WERI-Rb-1 (cell line): Measurements from ENCODE around the gene PROSER3.

Experiments used
- DNase-seq: peaks from one replicate; pipeline ENCODE4 v3.0.0-alpha.2; 2020
- H3K27ac ChIP-seq: fragments of 250-450 bp; sonication (Bioruptor Pico); 2 replicates; pipeline ENCODE4 v1.5.1; 2020; ENCODE audit warnings: mild to moderate bottlenecking, moderate library complexity
- H3K27me3 ChIP-seq: fragments of 250-450 bp; sonication (Bioruptor Pico); 2 replicates; pipeline ENCODE4 v1.5.1; 2021; ENCODE audit warnings: mild to moderate bottlenecking, low read depth, moderate library complexity; ENCODE audit not compliant: insufficient read depth, severe bottlenecking
- H3K36me3 ChIP-seq: fragments of 250-450 bp; sonication (Bioruptor Pico); 2 replicates; pipeline ENCODE4 v1.5.1; 2020; ENCODE audit warnings: mild to moderate bottlenecking, moderate library complexity
- H3K4me3 ChIP-seq: 2 replicates; pipeline ENCODE4 v1.5.1; 2011; ENCODE audit warnings: low read depth, mild to moderate bottlenecking, control low read depth, low read length
- H3K9me3 ChIP-seq: fragments of 250-450 bp; sonication (Bioruptor Pico); 2 replicates; pipeline ENCODE4 v1.5.1; 2021; ENCODE audit warnings: mild to moderate bottlenecking, moderate library complexity; ENCODE audit not compliant: severe bottlenecking
- TF ChIP-seq, protein P1 (sequence below): IDR thresholded peaks from 2 replicates; pipeline ENCODE4 v1.5.1; 2011; ENCODE audit warnings: low read depth, mild to moderate bottlenecking, control low read depth, inconsistent platforms, low read length

The PROSER3 gene

DNA sequence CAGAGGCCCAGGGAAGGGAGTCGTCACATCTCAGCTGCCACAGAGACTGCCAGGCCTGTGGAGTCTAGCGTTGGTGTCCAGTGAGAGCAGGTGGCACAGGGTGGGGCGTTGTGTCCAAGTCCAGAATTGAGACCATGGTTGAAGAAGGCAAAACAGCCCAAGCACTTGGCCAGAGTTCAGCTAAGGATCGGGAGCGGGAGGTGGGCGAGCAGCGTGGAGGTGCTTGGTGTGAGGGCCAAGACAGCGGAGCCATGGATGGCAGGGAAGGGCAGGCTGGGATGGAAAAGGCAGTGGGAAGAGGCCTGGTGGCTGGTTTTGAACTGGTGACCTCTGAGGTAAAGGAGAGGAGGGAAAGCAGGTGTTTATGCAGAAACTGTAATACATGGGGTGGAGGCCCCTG is 23.7 kb upstream of the PROSER3 start:
- no peak overlapping the region for H3K27ac ChIP-seq
- TF ChIP-seq, protein P1, sequence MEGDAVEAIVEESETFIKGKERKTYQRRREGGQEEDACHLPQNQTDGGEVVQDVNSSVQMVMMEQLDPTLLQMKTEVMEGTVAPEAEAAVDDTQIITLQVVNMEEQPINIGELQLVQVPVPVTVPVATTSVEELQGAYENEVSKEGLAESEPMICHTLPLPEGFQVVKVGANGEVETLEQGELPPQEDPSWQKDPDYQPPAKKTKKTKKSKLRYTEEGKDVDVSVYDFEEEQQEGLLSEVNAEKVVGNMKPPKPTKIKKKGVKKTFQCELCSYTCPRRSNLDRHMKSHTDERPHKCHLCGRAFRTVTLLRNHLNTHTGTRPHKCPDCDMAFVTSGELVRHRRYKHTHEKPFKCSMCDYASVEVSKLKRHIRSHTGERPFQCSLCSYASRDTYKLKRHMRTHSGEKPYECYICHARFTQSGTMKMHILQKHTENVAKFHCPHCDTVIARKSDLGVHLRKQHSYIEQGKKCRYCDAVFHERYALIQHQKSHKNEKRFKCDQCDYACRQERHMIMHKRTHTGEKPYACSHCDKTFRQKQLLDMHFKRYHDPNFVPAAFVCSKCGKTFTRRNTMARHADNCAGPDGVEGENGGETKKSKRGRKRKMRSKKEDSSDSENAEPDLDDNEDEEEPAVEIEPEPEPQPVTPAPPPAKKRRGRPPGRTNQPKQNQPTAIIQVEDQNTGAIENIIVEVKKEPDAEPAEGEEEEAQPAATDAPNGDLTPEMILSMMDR, result no peak
- H3K4me3 ChIP-seq, result no peak overlapping the region
- H3K27me3 ChIP-seq, result no peaks in the 10 kb centered on the region
- no peaks in the 10 kb centered on the region for H3K9me3 ChIP-seq
- H3K36me3 ChIP-seq, result peaks cover 89% of the 10 kb centered on the region
- DNase-seq, result no peak

DNA sequence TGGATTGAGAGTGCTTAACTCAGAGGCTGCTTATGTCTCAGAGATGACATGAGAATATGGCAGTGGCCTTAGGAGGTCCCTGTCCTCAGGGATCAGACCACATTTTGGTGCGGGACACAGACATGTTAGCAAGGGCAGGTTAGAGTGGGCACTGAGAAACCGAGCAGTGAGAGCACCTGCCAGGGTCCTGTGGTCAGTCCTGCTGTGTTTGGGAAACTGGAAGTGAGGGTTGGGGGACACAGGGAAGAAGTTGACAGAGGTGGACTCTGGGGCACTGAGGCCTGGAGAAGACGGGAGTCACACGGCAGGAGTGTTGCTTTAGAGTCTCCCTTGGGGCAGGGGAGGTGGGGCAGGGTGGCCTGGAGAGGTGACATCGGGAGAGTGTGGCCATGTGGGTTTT is 23.1 kb upstream of the PROSER3 start:
- Histone ChIP-seq H3K27me3 (no peaks in the 10 kb centered on the region), H3K27ac (peak overlapping the region; percentile 51), H3K4me3 (no peak overlapping the region), H3K9me3 (no peaks in the 10 kb centered on the region), H3K36me3 (peaks cover 85% of the 10 kb centered on the region)
- no peak for DNase-seq
- TF ChIP-seq, protein P1, result no peak

DNA sequence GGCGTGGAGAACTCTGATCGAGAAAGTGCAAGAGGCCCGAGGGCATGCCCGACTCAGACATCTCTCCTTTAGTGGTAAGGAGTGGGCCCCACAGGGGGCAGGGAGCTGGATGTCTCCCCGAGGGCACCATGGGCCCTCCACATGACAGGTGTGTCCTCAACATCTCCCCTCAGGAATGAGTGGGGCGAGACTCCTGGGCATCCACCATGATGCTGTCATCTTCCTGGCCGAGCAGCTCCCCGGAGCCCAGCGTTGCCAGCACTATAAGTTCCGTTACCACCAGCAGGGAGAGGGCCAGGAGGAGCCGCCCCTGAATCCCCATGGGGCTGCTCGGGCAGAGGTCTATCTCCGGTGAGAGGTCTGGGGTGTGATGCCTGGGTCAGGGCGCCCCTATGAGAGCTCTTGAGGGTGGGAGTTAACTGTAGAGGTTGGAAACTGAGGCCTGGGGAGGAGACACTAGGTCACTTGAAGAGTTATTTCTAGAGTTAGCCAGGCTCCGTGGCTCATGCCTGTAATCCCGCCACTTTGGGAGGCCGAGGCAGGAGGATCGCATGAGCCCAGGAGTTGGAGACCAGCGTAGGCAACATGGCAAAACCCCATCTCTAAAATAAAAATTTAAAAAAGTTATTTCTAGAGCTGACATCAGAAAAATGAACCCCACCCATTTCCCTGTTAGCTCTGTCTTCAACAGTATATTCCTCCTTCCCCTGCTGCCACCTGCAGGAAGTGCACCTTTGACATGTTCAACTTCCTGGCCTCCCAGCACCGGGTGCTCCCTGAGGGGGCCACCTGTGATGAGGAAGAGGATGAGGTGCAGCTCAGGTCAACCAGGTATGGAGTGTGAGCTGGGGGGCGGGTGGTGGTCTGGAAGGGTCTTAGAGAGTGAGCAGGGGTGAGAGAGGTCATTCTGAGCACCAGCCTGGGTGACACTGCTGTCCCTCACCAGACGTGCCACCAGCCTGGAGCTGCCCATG is 20.8 kb upstream of the PROSER3 start:
- no peak for DNase-seq
- no peak overlapping the region for H3K4me3 ChIP-seq
- TF ChIP-seq, protein P1, result no peak
- H3K9me3 ChIP-seq, result no peaks in the 10 kb centered on the region
- no peaks in the 10 kb centered on the region for H3K27me3 ChIP-seq
- peaks cover 63% of the 10 kb centered on the region for H3K36me3 ChIP-seq
- H3K27ac ChIP-seq, result no peak overlapping the region

DNA sequence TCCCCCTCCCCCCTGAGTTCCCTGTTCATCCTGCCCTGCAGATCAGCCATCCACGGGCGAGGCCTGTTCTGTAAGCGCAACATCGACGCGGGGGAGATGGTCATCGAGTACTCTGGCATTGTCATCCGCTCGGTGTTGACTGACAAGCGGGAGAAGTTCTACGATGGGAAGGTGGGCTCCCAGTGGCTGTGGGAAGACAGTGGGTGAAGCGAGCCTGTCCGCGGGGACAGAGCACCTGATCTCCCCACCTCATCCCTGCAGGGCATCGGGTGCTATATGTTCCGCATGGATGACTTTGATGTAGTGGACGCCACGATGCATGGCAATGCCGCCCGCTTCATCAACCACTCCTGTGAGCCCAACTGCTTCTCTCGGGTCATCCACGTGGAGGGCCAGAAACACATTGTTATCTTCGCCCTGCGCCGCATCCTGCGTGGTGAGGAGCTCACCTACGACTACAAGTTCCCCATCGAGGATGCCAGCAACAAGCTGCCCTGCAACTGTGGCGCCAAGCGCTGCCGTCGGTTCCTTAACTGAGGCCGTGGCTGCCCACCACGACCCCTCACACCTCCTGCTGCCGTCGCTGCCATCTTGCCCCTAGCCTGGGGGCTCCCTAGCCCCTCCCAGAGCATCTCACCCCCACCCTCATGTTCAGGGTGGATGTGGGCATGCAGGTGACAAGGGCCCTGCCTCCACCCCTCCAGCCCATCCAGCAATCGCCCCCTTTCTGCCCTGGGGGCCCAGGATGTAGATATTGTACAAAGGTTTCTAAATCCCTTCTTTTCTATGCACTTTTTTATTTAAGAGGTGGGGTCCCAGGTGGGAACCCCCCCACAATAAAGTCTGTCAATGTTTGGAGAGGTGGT is 19.7 kb upstream of the PROSER3 start:
- Histone ChIP-seq H3K27me3 (no peaks in the 10 kb centered on the region), H3K9me3 (no peaks in the 10 kb centered on the region), H3K36me3 (peaks cover 61% of the 10 kb centered on the region), H3K4me3 (no peak overlapping the region), H3K27ac (no peak overlapping the region)
- no peak for DNase-seq
- TF ChIP-seq, protein P1, result no peak

DNA sequence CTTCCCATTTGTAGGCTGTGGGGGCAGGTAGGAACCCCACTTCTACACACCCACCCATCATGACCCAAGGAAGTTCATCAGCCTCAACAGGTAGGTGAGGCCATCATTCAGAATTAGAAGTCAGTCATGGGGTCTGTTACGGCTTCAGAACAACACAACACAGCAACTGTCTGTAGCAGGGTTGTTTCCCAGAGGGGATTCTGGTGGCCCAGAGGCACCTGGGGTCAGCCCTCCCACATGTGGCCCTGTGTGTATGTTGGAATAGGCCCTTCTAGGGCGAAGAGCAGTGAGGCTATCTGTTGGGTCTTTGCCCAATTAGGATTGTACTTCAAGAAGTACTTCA is 19.1 kb upstream of the PROSER3 start:
- no peaks in the 10 kb centered on the region for H3K9me3 ChIP-seq
- H3K4me3 ChIP-seq, result no peak overlapping the region
- H3K36me3 ChIP-seq, result peaks cover 55% of the 10 kb centered on the region
- TF ChIP-seq, protein P1, result no peak
- H3K27ac ChIP-seq, result no peak overlapping the region
- no peaks in the 10 kb centered on the region for H3K27me3 ChIP-seq
- DNase-seq, result no peak
